Inferior parietal cortex (tissue), 1 donor: ENCODE measurements around the gene STMND1.
"Not testable (repeated sequence)": the region's sequence is repeated elsewhere in the genome, so short reads cannot be mapped to it uniquely, and the experiment has no call there.

Experiments
- DNase-seq: peaks from one replicate; pipeline ENCODE4 v3.0.0-alpha.2; 2016; ENCODE audit errors: extremely low spot score

Gene STMND1

GRCh38 chr6:17101422-17102257, at the start of gene STMND1:
TSS of gene STMND1 (plus strand) at chr6:17102050. CDS start at chr6:17102258, 208 bp downstream.
- DNase-seq: no peak

DNA sequence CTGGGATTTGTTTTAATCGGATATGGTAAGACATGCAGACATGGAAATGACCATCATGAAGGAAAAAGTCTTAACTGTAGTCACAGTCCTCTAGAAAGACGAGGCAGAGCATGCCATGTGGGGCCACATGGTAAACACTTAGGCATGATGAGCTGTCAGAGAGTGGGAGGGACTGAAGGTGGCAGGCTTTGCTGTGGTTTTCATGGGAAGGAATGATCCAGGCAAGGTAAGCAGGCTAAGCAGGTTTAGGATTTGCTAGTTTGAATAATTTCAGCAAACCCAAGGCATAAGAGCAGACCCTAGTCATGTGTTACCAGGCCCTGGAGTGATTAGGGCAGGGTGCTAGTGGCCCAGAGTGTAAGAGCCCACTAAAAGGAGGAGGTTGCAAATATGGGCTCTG, 47.2 kb upstream of the STMND1 start:
- DNase-seq: no peak

- no peak for DNase-seq
Observed at GRCh38 chr6:17057322-17057721, 44.5 kb upstream of the STMND1 start.

- DNase-seq: no peak
Observed at GRCh38 chr6:17058550-17058949, 43.3 kb upstream of the STMND1 start.

DNA sequence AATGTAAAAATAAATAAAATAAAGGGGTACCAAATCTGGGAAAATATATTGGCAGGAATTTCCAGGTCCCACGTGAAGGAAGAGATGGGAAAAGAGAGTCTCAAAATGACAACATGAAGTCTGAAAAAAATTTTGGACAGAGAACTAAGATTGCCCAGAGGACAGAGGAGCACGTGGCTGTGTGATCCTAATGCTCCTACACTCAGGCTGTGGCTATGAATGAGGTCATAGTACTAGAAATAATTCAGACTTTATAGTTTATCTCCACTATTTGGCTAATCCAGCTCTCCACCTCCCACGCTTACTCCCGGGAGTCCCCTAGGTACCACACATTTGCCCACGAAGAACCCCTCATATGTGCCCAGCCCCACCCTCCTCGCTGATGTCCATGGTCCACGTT, 42.8 kb upstream of the STMND1 start:
- DNase-seq: no peak

DNA sequence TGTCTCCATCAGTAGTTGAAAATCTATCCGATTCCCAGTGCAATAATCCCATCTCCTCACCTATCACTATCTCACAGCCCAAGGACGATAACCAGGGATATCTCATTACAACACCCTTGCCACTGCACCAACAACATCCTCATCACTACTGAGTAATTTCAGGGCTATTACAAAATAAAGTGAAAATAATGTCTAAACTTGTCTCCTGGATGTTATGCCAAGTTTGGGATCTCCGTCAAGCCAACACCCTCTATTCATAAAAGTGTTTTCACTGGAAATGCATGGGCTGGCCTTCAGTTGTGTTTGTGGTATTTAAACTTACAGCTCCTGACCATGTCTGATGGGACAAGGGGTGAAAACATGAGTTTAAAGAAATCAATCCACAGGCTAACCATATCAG, 42.0 kb upstream of the STMND1 start:
- no peak for DNase-seq

DNA sequence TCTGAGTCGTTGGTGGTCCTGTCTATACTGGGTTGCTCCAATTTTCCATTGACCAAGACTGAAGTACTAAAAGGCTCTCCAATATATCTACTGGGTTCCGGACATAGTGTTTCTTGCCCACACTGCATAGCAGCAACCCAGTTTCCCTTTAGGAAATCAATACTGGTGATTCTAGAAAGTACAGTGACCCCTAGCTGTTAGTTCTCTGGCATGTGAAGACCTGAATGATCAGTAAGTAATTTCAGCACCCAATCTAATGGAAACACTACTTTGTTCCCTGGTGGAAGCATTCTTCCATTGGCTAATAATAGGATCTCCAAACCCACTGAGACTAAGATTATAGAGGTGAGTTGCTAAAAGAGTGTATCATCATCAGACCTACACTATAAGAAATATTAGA, 40.8 kb upstream of the STMND1 start:
- no peak for DNase-seq

- DNase-seq: no peak
Observed at GRCh38 chr6:17062871-17063440, 38.9 kb upstream of the STMND1 start.

DNA sequence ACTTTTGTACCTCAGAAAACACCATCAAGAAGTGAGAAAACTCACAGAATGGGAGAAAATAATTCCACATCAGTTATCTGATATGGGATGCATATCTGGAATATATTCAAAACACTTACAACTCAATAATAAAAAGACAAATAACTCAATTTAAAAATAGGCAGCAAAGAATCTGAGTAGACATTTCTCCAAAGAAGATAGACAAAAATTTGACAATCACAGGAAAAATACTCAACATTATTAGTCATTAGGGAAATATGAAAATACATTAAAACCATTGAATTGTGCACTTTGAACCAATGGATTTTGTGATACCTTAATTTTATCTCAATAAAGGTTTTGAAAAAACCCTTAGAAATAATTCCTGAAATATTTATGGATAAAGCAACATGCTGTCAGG, 36.9 kb upstream of the STMND1 start:
- DNase-seq: no peak

DNA sequence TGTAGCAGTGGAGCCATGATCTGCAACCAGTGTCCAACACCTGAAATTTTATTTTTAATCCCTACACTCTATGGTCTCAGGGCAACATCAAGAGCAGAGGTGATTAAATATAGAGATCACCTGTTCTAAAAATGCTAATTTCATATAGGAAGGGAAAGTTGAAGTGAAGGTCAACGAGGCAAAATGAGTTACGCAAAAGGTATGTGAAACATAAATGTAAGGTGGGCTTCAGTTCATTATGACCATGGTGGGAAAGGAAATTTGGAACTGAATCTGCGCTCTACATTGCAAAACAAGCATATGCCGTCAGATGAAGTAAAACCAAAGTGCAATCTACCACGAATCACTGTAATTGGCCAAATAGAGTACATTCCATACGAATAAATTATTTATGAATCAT, 35.2 kb upstream of the STMND1 start:
- DNase-seq: no peak

DNA sequence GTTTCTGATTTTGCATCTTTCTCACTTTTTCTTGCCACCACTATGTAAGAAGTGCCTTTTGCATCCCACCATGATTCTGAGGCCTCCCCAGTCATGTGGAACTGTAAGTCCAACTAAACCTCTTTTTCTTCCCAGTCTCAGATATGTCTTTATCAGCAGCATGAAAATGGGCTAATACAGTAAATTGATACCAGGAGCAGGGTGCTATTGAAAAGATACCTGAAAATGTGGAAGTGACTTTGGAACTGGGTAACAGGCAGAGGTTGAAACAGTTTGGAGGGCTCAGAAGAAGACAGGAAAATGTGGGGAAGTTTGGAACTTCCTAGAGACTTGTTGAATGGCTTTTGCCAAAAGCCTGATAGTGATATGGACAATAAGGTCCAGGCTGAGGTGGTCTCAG, 32.9 kb upstream of the STMND1 start:
- DNase-seq: not testable (repeated sequence)

DNA sequence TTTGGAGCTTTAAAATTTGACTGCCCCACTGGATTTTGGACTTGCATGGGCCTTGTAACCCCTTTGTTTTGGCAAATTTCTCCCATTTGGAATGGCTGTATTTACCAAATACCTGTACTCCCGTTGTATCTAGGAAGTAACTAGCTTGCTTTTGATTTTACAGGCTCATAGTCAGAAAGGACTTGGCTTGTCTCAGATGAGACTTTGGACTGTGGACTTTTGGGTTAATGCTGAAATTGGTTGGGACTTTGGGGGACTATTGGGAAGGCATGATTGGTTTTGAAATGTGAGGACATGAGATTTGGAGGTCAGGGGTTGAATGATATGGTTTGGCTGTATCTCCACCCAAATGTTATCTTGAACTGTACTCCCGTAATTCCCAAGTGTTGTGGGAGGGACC, 31.4 kb upstream of the STMND1 start:
- not testable (repeated sequence) for DNase-seq

GRCh38 chr6:17073596-17073995, 28.3 kb upstream of the STMND1 start:
- DNase-seq: not testable (repeated sequence)

GRCh38 chr6:17081273-17081672, 20.6 kb upstream of the STMND1 start:
- no peak for DNase-seq

DNA sequence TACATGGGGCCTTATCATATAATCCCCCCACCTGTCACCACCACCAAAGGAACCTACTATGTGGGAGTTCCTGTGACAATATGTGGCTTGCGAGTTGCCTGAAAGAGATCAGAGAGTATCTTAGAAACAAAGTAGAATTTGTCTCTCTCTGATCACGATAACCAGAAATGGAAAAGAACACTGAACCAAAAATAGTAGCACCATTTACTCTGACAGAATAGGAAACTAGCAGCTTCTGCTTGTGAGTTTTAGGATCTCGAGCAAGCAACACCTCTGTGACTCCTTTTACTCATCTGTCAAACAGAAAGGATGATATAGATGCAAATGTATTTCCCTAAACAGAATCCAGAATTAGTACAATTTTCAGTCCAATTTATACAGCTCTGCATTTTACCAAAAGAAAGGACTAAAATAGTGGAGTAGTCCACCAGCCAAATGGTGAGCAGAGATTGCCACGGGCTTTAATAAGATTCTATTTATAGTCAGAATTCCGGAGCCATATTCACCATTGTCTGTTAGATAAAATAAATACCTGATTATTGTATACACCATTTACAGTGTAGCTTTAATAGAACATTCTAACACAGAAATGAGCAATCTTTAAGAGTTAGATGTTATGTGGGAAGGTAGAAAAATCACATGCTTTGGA, 19.9 kb upstream of the STMND1 start:
- no peak for DNase-seq

- DNase-seq: no peak
Observed at GRCh38 chr6:17083397-17083796, 18.5 kb upstream of the STMND1 start.

DNA sequence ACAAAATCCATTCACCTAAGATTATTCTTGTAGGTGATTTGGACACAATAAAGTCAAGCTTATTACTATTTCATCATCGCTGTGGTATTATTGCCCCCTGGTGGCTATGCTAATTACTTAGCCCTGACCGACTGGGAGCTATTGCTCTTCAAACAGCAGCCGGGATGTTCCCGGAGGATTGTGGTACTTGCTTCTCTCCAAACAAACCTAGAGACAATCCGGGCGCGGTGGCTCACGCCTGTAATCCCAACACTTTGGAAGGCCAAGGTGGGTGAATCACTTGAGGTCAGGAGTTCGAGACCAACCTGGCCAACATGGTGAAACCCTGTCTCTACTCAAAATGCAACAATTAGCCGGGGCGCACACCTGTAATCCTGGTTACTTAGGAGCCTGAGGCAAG, 15.4 kb upstream of the STMND1 start:
- DNase-seq: peak; percentile 91

DNA sequence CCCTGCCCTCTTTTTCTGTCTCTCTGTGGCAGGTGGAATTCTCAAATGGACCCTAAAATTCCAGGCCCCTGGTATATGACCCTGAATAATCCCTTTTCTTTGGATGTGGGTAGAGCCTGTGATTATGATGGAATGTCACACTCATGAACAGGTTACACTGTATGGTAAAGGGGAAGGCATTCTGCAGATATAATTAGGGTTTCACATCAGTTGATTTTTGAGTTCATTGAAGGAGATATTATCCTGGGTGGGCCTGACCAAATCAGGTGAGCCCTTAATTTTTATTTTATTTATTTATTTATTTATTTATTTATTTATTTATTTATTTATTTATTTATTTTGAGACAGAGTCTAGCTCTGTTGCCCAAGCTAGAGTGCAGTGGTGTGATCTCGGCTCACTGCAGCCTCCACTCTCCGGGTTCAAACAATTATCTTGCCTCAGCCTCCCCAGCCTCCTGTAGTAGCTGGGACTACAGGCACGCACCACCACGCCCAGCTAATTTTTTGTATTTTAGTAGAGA, 13.7 kb upstream of the STMND1 start:
- no peak for DNase-seq

DNA sequence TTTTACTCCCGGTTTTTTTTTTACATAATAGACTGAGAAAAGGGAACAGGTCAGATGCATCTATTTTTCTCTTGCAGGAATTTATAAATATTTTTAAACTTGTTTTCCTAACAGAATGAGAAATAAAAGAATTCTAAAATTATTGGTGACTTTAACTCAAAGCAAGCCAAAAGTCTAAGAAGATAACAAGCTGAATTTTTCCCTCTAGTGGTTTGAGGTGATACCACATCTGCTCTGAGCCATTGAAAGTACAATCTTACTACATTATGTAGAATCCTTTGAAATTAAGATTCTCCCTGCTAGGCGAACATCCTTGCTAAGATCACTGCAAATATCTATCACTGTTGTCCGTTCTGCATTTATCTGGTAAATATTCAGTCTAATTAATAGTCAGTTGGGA, 10.7 kb upstream of the STMND1 start:
- no peak for DNase-seq

DNA sequence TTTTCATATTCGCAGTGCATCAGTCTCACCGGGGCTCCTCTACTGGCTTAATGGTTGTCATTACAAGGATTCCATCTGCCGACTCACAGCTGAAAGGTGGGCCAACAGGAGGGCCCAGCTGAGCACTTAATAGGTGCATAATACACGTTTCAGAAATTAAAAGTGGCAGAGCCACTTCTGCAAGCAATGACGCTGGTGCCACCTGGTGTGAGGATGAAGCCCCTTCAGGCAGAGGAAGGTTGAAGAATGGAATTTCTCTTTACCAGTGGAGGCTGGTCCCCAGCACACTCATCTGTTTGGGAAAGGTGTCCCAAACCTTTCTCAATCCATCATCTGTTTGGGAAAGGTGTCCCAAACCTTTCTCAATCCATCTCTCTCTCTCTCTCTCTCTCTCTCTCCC, 8.2 kb upstream of the STMND1 start:
- DNase-seq: no peak

DNA sequence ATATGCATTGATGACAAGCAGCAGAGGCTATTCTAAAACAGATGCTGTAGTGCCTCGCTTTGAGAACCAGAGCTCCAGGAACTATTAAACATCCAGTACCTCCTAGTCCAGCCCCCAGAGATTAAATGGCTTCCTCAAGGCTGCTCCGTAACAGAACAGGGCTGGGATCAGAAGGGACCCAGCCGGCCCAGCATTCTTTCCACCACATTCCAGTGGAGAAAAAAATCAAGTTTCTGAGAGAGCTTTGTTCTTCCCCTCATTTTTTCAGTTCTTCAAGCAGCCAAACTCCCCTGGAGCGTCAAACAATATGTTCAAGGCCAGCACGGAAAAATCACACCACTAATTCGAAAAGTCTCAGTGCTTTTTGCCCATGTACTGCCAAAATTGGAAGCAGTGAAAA, 5.8 kb upstream of the STMND1 start:
- no peak for DNase-seq

GRCh38 chr6:17096652-17097051, 5.2 kb upstream of the STMND1 start:
- peak; percentile 86 for DNase-seq

DNA sequence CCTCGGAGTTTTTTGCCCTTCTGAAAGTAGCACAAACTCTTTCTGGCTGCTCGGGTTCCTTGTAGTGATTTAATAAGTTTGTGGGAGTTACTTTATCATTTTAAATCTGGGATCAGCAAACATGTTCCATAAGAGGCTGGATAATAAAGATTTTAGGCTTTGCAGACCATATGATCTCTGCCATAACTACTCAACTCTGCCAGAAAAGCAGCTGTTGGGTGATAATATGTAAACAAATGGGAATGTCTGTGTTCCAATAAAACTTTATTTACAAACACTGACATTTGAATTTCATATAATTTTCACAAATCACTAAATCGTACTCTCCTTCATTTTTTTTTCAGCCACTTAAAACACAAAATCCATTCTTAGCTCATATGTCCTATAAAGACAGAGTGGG, 3.9 kb upstream of the STMND1 start:
- DNase-seq: no peak
